ENCODE results near the gene PTPRH.

DNA sequence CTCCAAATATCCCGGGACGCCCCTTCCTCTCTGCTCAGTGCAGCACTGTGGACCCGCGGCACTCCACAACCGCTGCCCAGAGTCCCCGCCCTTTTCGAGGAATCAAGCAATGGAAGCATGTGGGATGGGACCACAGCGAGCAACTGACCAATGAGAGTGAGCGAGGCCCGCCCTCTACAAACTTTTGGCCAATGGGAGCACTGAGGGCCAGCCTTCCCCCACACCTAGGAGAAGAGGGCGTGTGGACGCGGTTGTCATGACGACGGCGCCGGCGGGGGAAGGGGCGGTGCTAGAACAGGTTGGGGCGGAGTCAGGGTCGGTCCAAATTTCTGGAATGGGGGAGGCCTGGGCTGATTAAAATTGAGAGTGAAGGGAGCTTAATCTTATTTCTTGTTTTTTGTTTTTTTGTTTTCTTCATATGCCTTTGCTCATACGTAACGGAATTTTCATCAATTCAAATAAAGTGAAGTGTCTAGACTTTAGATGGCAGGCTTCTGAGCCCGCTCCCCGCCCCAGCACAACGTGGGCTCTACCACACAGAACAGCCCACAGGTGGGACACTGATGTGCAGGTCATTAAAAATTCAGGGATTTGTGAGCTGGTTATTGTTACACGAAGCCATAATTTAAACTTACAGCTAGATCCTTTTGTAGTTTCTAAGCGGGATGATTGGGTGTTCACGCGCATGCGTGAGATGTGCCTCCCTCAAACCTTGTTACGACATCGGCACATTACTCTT, 42.6 kb downstream of the PTPRH start, which contains the start of gene DNAAF3:
- TF ChIP-seq CTCF (IDR thresholded peaks at IDR 0.05) = no peak
- TF ChIP-seq EZH2 (IDR thresholded peaks at IDR 0.05; ENCODE audit: borderline replicate concordance, insufficient read depth, low read depth, low read length, poor library complexity, severe bottlenecking) = no peak

Measured in B cell (primary cell).